ENCODE data around the gene ZC3H7B.
"Not testable (repeated sequence)": the region's sequence is repeated elsewhere in the genome, so short reads cannot be mapped to it uniquely, and the experiment has no call there.

The ZC3H7B gene

DNA sequence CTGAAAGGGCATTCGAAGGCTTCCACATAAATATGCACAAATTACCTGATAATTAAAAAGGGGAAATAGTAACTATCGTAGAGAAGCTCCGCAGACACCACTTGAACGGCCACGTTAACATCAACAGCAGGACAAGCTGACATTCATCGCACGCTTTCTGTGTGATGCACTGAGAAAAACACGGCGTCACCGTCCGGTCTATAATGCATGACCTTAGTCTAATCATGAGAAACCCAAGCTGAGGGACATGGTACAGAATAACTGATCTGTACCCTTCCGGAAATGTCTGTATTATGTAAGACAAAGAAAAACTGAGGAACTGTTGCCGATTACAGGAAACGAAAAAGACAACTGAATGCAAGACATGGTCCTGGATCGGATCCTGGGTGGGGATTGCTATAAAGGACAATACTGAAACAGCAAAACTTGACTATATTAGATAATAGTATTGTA lies 14.7 kb upstream of the ZC3H7B start:
- TF ChIP-seq, protein P1, sequence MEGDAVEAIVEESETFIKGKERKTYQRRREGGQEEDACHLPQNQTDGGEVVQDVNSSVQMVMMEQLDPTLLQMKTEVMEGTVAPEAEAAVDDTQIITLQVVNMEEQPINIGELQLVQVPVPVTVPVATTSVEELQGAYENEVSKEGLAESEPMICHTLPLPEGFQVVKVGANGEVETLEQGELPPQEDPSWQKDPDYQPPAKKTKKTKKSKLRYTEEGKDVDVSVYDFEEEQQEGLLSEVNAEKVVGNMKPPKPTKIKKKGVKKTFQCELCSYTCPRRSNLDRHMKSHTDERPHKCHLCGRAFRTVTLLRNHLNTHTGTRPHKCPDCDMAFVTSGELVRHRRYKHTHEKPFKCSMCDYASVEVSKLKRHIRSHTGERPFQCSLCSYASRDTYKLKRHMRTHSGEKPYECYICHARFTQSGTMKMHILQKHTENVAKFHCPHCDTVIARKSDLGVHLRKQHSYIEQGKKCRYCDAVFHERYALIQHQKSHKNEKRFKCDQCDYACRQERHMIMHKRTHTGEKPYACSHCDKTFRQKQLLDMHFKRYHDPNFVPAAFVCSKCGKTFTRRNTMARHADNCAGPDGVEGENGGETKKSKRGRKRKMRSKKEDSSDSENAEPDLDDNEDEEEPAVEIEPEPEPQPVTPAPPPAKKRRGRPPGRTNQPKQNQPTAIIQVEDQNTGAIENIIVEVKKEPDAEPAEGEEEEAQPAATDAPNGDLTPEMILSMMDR (IDR thresholded peaks at IDR 0.05; ENCODE audit: borderline replicate concordance, insufficient read depth, low read depth, low read length), result no peak

DNA sequence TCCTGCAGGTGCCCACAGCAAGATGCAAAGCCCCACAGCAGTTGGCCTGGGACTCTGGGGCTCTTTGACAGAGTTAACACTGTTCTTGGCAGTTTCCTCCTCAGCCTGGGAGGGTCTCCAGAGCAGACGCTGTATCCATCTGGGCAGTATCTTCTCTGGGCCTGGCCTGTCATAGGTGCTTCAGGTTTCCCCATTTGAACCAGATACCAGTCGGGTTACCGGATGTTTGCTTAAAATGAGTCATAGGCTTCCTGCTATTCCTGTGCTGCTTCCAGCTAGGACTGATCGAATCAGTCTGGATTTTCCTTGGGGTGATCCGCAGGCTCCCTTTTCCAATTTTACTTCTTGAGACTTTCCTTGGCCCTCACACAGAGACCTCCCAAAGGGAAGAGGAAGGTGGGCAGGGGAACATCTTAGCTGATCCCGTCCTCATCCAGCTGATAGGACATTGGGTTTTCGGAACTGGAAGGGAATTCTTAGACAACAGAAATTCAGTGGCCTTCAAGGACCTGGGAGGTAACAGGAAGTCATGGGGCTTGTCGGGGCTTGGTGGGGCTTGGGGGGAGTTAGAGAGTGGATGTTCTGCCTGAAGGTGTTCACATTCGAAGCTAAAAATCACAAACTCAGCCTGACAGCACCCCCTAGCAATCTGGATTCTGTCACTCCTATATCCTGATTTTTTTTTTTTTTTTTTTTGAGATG lies 12.9 kb upstream of the ZC3H7B start:
- TF ChIP-seq, protein P1 (IDR thresholded peaks at IDR 0.05; ENCODE audit: borderline replicate concordance, insufficient read depth, low read depth, low read length), result no peak
- H3K4me3 ChIP-seq (ENCODE audit: low read depth, low read length), result no peak overlapping the region

More for the DNA sequence above, 14.7 kb upstream of the ZC3H7B start:
- peak overlapping the region; percentile 57 for H3K4me3 ChIP-seq (ENCODE audit: low read depth, low read length)

DNA sequence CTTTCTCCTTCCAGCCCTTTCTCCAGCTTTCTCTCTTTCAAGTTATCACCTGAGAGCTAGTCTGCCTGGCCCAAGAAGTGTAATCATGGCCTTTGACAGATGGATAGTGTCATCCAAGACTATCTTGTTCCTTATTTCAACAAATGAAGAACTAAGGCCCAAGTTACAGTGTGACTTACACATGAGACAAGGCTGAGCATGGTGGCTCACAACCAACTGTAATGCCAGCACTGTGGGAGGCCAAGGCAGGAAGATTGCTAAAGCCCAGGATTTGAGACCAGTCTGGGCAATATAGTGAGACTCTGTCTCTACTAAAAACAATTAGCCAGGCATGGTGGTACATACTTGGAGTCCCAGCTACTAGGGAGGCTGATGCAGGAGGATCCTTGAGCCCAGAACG lies 11.7 kb upstream of the ZC3H7B start:
- H3K4me3 ChIP-seq (ENCODE audit: low read depth, low read length), result no peak overlapping the region
- TF ChIP-seq, protein P1 (IDR thresholded peaks at IDR 0.05; ENCODE audit: borderline replicate concordance, insufficient read depth, low read depth, low read length), result no peak

DNA sequence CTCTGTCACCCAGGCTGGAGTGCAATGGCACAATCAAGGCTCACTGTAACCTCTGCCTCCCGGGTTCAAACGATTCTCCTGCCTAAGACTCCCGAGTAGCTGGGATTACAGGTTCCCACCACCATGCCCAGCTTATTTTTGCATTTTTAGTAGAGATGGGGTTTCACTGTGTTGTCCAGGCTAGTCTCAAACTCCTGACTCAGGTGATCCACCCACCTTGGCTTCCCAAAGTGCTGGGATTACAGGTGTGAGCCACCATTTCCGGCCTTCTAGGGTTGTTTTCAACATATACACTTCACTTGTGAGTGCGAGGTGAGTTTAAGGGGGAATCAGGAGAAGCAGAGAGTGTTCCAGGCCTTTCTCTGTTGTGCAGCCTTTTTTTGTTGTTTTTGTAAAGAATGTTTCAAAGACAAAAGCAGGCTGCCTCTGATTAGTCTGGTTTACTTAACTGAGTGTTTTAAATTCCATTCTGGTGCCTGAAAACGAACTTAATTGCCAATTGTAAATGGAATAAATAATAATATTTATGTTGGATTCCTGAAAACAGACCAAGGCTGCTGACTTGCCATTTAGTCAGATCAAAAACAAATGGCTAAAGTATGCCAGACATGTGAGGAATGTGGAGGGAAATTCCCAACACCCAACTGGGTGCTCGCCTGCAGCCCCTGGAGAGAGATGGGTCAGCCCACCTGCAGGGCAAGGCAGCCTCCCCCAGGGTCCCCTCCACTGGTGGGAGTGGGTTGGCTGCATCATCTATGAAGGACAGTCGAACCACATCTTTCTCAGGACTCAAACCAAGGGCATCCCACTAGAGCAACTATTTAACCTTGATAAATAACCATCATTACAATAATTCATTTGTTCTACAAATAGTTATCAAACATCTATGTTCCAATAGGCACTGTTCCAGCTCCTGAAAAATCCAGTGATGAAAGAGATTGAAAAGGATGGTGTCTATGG lies 10.8 kb upstream of the ZC3H7B start:
- TF ChIP-seq, protein P1 (IDR thresholded peaks at IDR 0.05; ENCODE audit: borderline replicate concordance, insufficient read depth, low read depth, low read length), result no peak
- no peak overlapping the region for H3K4me3 ChIP-seq (ENCODE audit: low read depth, low read length)

DNA sequence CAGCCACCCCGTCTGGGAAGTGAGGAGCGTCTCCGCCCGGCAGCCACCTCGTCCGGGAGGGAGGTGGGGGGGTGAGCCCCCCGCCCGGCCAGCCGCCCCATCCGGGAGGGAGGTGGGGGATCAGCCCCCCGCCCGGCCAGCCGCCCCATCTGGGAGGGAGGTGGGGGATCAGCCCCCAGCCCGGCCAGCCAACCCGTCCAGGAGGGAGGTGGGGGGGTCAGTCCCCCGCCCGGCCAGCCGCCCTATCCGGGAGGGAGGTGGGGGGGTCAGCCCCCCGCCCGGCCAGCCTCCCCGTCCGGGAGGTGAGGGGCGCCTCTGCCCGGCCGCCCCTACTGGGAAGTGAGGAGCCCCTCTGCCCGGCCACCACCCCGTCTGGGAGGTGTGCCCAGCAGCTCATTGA lies 6.5 kb upstream of the ZC3H7B start:
- not testable (repeated sequence) for H3K4me3 ChIP-seq (ENCODE audit: low read depth, low read length)

DNA sequence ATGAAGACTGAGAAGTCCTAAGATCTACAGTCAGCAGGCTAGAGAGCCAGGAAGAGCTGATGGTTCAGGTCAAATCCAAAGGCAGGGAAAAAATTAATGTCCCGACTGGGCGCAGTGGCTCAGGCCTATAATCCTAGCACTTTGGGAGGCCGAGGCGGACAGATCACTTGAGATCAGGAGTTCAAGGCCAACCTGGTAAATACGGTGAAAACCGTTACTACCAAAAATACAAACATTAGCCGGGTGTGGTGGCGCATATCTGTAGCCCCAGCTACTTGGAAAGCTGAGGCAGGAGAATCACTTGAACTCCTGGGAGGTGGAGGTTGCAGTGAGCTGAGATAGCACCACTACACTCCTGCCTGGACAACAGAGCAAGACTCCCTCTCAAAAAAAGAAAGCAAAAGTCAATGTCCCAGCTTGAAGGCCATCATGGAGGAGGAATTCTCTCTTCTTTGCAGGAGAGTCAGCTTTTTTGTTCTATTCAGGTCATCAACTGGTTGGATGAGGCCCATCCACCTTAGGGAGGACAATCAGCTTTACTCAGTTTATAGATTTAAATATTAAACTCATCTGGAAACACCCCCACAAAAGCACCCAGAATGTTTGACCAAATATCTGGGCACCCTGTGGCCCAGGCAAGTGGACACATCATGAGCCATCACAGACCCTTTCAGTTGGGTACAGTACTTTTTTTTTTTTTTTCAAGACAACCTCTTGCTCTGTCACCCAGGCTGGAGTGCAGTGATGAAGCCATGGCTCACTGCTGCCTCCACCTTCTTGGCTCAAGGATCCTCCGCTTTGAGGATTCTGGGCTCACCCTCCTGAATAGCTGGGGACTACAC lies 4.3 kb upstream of the ZC3H7B start:
- TF ChIP-seq, protein P1 (IDR thresholded peaks at IDR 0.05; ENCODE audit: borderline replicate concordance, insufficient read depth, low read depth, low read length), result no peak
- no peak overlapping the region for H3K4me3 ChIP-seq (ENCODE audit: low read depth, low read length)

DNA sequence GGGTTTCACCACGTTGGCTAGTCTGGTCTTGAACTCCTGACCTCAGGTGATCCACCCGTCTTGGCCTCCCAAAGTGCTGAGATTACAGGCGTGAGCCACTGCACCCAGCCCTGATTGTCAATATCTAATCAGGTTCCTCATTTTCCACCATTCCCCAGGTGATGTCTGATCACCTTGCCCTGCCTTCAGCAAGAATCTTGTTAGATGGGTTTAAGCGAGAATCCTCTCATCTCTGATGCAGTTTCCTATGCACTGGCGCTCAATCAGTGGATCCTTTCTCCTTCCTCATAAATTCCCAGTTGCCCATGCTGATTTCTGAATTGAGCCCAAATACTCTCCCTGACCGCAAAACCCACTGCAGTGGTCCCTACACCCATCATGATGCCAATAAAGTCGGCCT lies 664 bp upstream of the ZC3H7B start:
- peak overlapping the region; percentile 90 for H3K4me3 ChIP-seq (ENCODE audit: low read depth, low read length)
- TF ChIP-seq, protein P1 (IDR thresholded peaks at IDR 0.05; ENCODE audit: borderline replicate concordance, insufficient read depth, low read depth, low read length), result no peak
